ENCODE data around the gene WNT4. TPM values are rescaled to one million over a fixed set of nuclear protein-coding genes. Genes with fewer than 3 reads are reported as not detected.
A peak's percentile ranks its signal among the peaks of the same experiment; 100 is the strongest.

WNT4 gene
- total RNA-seq, 1 donor from 2014 or later: not detected

DNA sequence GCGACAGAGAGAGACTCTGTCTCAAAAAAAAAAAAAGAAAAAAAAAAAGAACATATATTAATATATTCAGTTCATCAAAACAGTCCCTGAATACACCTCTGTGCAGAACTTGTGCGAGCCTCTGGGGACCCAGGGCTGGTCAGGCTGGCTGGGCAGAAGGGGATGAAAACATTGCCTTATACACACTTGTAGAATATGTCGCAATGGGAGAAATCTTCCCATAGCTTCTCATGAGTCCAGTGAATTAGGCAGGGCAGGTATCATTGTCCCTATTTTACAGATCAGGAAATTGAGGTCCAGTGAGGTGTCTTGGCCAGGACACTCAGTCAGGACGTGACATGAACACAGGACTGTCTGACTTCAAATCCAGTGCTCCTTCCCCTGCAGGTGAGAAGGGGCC lies 12.6 kb upstream of the WNT4 start:
- no peak for DNase-seq (ENCODE audit: low read depth)
- no peak overlapping the region for H3K4me3 ChIP-seq (ENCODE audit: low read depth, low read length)
- TF ChIP-seq, protein P1, sequence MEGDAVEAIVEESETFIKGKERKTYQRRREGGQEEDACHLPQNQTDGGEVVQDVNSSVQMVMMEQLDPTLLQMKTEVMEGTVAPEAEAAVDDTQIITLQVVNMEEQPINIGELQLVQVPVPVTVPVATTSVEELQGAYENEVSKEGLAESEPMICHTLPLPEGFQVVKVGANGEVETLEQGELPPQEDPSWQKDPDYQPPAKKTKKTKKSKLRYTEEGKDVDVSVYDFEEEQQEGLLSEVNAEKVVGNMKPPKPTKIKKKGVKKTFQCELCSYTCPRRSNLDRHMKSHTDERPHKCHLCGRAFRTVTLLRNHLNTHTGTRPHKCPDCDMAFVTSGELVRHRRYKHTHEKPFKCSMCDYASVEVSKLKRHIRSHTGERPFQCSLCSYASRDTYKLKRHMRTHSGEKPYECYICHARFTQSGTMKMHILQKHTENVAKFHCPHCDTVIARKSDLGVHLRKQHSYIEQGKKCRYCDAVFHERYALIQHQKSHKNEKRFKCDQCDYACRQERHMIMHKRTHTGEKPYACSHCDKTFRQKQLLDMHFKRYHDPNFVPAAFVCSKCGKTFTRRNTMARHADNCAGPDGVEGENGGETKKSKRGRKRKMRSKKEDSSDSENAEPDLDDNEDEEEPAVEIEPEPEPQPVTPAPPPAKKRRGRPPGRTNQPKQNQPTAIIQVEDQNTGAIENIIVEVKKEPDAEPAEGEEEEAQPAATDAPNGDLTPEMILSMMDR (conservative IDR thresholded peaks at IDR 0.05; ENCODE audit: low read depth, low read length): no peak

DNA sequence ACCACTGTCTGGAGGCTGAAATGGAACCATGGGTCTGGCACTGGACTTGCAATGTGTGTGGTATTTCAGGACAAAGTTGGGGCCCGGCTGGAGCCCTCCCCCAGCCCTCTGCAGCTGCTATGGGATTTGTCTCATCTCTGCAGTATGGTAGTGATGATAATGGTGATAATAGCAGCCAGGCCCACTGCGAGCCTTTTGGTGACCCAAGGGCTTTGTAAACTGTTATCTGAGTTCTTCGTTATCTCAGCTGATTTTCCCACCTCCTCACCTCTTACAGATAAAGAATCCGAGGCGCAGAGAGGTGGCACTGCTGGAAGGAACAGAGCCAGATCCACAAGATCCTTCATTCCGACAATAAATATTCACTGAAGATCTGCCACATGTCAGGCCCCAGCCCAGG lies 11.7 kb upstream of the WNT4 start:
- no peak for DNase-seq (ENCODE audit: low read depth)
- no peak overlapping the region for H3K4me3 ChIP-seq (ENCODE audit: low read depth, low read length)
- TF ChIP-seq, protein P1 (conservative IDR thresholded peaks at IDR 0.05; ENCODE audit: low read depth, low read length): no peak

DNA sequence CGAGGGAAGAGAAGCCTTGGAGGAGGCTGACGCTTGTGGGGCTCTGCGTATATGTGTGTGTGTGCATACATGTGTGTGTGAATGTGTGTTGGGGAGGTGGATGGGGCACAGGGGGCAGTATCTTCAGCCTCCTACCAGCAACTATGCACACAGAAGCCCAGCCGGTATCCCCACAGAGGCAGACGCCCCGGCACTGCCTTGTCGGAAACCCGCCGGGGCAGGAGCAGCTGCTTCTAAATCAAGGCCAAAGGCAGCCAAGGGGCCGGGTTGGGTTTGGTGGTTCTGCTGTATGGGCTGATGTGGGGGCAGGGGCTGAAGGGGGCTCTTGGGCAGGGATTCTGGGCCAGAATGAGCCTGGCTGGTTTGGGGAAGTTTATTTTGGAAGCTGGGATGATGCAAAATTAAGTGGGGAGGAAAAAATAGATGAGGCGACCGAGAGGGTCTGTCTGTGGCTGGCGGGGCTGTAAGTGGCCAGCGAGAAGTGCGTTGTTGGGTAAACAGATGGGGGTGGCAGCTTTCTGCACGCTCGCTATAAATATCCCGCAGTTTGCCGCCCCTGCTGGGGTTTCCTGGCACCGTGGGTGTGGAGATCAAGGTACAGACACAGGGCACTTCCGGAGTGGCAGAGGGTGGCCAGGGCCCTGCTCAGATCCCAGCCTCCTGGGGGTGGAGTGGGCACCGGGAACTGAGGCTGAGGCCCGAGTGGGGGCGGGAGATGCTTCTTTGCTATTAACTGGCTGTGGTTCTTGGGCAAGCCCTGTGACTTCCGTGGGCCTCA lies 11.0 kb upstream of the WNT4 start:
- H3K4me3 ChIP-seq (ENCODE audit: low read depth, low read length): no peak overlapping the region
- no peak for DNase-seq (ENCODE audit: low read depth)
- TF ChIP-seq, protein P1 (conservative IDR thresholded peaks at IDR 0.05; ENCODE audit: low read depth, low read length): no peak

DNA sequence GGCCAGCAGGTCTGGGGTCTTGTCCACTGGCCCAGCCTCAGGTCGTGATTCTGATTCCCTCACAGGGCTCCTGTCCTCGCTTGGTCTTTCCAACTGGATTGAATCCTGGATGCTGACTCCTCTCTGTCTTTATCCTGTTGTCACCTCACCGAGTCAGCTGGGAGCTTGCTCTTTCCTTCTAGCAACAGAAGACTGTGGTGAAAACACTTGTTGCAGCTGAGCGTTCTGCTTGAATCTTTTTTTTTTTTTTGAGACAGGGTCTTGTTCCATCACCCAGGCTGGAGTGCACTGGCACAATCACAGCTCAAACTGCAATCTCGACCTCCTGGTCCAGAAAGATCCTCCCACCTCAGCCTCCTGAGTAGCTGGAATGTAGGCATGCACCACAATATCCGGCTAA lies 8.0 kb upstream of the WNT4 start:
- TF ChIP-seq, protein P1 (conservative IDR thresholded peaks at IDR 0.05; ENCODE audit: low read depth, low read length): no peak
- DNase-seq (ENCODE audit: low read depth): no peak
- H3K4me3 ChIP-seq (ENCODE audit: low read depth, low read length): no peak overlapping the region

DNA sequence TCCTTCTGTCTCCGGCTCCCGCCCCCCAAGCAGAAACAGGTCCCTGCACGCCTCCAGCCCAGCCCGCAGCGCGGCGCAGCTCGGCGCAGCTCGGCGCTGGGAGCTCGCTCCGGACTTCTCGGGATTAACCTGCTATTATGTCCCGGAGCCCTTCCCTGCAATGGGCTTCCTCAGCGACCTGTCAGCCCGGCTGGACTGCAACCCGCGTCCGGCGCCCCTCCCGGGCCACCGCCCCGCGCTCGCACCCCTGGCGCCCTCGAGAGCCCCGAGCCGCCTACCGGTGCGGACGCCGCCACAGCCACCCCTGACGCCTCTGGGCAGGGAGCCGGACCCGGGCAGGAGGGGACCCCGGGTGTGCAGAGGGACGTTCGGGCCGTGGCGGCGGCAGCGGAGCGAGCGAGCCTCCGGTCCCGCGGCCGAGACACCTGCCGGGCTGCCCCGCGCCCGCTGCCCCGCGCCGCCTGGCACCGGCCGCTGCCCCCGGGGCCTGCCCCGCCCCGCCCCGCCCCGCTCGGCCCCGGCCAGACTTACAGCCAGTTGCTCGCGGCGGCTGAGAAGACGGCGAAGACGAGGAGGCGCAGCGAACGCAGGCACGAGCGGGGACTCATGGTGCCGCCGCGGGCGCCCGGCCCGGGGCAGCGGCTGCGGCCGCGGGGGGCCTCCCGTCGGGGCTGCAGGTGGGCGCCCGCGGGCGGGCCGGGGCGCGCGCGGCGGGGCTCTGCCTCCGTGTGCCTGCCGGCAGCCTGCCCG lies 407 bp downstream of the WNT4 start:
- DNase-seq (ENCODE audit: low read depth): no peak
- H3K4me3 ChIP-seq (ENCODE audit: low read depth, low read length): peak overlapping the region; percentile 14

DNA sequence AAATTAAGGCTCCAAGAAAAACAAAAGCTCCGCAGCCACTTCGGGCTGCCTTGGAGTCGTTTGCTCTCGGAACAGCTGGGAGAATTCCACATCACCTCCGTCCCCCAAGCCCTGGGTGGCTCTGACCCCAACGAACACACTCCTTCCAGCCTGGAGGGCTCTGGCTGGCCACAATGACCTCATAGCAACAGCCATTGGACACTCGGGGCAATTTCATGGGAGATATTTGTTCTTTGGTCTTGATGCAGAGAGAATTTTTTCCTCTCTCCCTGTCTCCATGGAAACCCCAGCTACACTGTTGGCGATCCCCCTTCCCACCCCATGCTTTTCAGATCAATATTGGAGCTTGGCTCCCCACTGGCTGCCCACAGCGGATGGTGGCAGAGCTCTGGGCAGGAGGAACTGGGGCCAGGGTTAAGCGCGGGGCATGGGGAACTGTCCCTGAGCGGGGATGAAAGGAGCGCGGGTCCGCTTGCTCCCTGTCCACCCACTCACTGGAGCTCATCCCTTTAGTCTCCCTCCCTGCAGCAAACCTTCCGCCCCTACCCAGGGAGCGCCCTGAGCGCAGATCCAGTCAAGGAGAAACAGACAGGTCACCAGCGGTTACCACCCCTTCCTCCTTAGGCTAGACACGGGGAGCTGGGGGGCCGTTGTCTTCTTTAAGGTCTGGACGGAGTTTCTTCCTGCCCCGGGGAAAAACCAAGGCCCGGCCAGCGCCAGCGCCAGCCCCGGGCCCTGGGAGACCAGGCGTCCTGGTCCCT lies 1.2 kb downstream of the WNT4 start:
- TF ChIP-seq, protein P1 (conservative IDR thresholded peaks at IDR 0.05; ENCODE audit: low read depth, low read length): no peak
- DNase-seq (ENCODE audit: low read depth): no peak
- H3K4me3 ChIP-seq (ENCODE audit: low read depth, low read length): peak overlapping the region; percentile 14

More for the DNA sequence above, 407 bp downstream of the WNT4 start:
- TF ChIP-seq, protein P1 (conservative IDR thresholded peaks at IDR 0.05; ENCODE audit: low read depth, low read length): no peak

All from epithelial cell of proximal tubule (primary cell).